ENCODE data around the gene KBTBD7. TPM values are rescaled to one million over a fixed set of nuclear protein-coding genes. Genes with fewer than 3 reads are reported as not detected.

Gene KBTBD7, protein sequence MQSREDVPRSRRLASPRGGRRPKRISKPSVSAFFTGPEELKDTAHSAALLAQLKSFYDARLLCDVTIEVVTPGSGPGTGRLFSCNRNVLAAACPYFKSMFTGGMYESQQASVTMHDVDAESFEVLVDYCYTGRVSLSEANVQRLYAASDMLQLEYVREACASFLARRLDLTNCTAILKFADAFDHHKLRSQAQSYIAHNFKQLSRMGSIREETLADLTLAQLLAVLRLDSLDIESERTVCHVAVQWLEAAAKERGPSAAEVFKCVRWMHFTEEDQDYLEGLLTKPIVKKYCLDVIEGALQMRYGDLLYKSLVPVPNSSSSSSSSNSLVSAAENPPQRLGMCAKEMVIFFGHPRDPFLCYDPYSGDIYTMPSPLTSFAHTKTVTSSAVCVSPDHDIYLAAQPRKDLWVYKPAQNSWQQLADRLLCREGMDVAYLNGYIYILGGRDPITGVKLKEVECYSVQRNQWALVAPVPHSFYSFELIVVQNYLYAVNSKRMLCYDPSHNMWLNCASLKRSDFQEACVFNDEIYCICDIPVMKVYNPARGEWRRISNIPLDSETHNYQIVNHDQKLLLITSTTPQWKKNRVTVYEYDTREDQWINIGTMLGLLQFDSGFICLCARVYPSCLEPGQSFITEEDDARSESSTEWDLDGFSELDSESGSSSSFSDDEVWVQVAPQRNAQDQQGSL
- total RNA-seq = 8.8 TPM
- polyA plus RNA-seq (ENCODE audit: insufficient read depth in 1 of 8, insufficient read length in 8 of 8, low replicate concordance in 1 of 8) = 10 to 100 TPM in 1 of 8 donors, 1 to 10 TPM in 7; 7.3 to 11.0 (median 8.7) TPM
- long read RNA-seq, donor 1, full-length matches to known transcripts = 4 of 4 reads
- long read RNA-seq, donor 1, partial matches to known transcripts = 0 of 4 reads
- long read RNA-seq, donor 1, other reads (novel, unspliced or antisense) = 0 of 4 reads
- long read RNA-seq, donor 2 = 0 reads
- long read RNA-seq, donor 3, full-length matches to known transcripts = 6 of 6 reads
- long read RNA-seq, donor 3, partial matches to known transcripts = 0 of 6 reads
- long read RNA-seq, donor 3, other reads (novel, unspliced or antisense) = 0 of 6 reads
- long read RNA-seq, donor 4, full-length matches to known transcripts = 9 of 9 reads
- long read RNA-seq, donor 4, partial matches to known transcripts = 0 of 9 reads
- long read RNA-seq, donor 4, other reads (novel, unspliced or antisense) = 0 of 9 reads
- long read RNA-seq, donor 5, full-length matches to known transcripts = 10 of 10 reads
- long read RNA-seq, donor 5, partial matches to known transcripts = 0 of 10 reads
- long read RNA-seq, donor 5, other reads (novel, unspliced or antisense) = 0 of 10 reads
- long read RNA-seq, donor 6, full-length matches to known transcripts = 5 of 5 reads
- long read RNA-seq, donor 6, partial matches to known transcripts = 0 of 5 reads
- long read RNA-seq, donor 6, other reads (novel, unspliced or antisense) = 0 of 5 reads
- long read RNA-seq, donor 7, full-length matches to known transcripts = 11 of 11 reads
- long read RNA-seq, donor 7, partial matches to known transcripts = 0 of 11 reads
- long read RNA-seq, donor 7, other reads (novel, unspliced or antisense) = 0 of 11 reads
- long read RNA-seq, donor 8, full-length matches to known transcripts = 11 of 11 reads
- long read RNA-seq, donor 8, partial matches to known transcripts = 0 of 11 reads
- long read RNA-seq, donor 8, other reads (novel, unspliced or antisense) = 0 of 11 reads
- long read RNA-seq, donor 9, full-length matches to known transcripts = 8 of 8 reads
- long read RNA-seq, donor 9, partial matches to known transcripts = 0 of 8 reads
- long read RNA-seq, donor 9, other reads (novel, unspliced or antisense) = 0 of 8 reads
- long read RNA-seq, donor 10, full-length matches to known transcripts = 12 of 12 reads
- long read RNA-seq, donor 10, partial matches to known transcripts = 0 of 12 reads
- long read RNA-seq, donor 10, other reads (novel, unspliced or antisense) = 0 of 12 reads
- long read RNA-seq, donor 11, full-length matches to known transcripts = 13 of 13 reads
- long read RNA-seq, donor 11, partial matches to known transcripts = 0 of 13 reads
- long read RNA-seq, donor 11, other reads (novel, unspliced or antisense) = 0 of 13 reads

DNA sequence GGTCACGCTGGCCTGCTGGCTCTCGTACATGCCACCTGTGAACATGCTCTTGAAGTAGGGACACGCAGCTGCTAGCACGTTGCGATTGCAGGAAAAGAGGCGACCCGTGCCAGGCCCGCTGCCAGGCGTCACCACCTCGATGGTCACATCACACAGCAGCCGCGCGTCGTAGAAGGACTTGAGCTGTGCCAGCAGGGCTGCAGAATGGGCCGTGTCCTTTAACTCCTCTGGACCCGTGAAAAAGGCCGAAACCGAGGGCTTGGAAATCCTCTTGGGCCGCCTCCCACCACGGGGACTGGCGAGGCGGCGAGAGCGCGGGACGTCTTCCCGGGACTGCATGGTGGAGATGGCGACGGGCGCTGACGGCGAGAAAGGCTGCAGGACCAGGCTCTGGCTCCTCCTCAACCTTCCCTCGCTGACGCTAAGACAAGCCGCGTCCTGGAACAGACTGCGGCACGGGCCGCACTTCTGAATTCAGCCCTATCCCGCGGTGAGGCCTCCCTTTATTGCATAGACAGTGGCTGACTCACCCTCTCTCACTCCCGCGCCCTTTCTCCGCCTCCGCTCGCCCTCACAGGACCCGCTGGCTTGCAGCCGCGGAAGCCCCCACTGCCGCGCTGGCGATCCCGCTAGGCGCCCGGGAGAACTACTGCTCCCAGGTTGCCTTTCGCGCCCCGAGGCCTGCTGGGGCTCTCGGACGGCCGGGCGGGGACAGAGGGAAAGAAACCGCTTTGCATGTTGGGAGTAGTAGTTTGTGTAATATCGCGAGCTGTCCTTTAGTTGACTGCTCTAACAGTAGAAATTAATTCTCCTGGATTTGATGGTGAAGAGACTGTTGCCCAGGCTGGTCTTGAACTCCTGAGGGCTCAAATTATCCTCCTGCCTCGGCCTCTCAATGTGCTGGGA lies at the start of gene KBTBD7:
Gene KBTBD7, minus strand, starts transcription at position 651 of the 906 bp plus-strand sequence. Its CDS starts 312 bp downstream, at position 339.
- H3K27ac ChIP-seq (ENCODE audit: low read length) = peak within 1 kb of the TSS; percentile 96
- 15% methylated on average over 58 of the region's 66 CpGs for WGBS (ENCODE audit: insufficient coverage)
- peaks cover 11% of the 10 kb centered on the region for H3K9me3 ChIP-seq (replicated peaks; ENCODE audit: control insufficient read depth, low read depth, low read length)
- peaks cover 6% of the 10 kb centered on the region for H3K36me3 ChIP-seq (ENCODE audit: control insufficient read depth, insufficient read depth, low read length)
- peaks cover 6% of the 10 kb centered on the region for H3K4me1 ChIP-seq (ENCODE audit: control insufficient read depth, insufficient read depth, low read length)
- H3K27me3 ChIP-seq (ENCODE audit: control insufficient read depth, insufficient read depth, low read length) = no peaks in the 10 kb centered on the region
- DNase-seq = peak; percentile 98
- peak within 1 kb of the TSS; percentile 82 for H3K4me3 ChIP-seq (ENCODE audit: low read length)

DNA sequence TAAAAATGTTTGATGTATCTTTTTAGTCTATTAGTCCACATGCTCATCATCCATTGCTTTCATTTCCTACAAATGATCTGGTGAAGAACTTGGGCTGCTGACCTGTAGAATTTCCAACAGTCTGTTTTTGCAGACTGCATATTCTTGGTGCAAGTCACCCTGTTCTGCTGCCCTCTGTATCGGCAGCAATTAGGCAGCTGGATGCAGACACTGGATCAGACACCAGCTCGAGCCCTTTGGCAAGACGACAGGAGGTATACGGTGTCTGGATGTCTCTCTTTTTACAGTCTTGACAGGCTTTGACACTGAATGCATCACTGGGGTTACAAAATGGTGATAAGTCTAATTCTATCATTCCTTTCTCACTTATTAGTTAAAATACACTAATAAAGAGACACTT lies 47.3 kb upstream of the KBTBD7 start:
- Histone ChIP-seq H3K36me3 (ENCODE audit: control insufficient read depth, insufficient read depth, low read length) (peaks cover 6% of the 10 kb centered on the region), H3K27ac (ENCODE audit: low read length) (no peak overlapping the region), H3K9me3 (replicated peaks; ENCODE audit: control insufficient read depth, low read depth, low read length) (no peaks in the 10 kb centered on the region), H3K4me3 (ENCODE audit: low read length) (no peak overlapping the region), H3K4me1 (ENCODE audit: control insufficient read depth, insufficient read depth, low read length) (peaks cover 4% of the 10 kb centered on the region), H3K27me3 (ENCODE audit: control insufficient read depth, insufficient read depth, low read length) (no peaks in the 10 kb centered on the region)
- 88% methylated on average over 4 of the region's 4 CpGs for WGBS (ENCODE audit: insufficient coverage)
- no peak for DNase-seq

DNA sequence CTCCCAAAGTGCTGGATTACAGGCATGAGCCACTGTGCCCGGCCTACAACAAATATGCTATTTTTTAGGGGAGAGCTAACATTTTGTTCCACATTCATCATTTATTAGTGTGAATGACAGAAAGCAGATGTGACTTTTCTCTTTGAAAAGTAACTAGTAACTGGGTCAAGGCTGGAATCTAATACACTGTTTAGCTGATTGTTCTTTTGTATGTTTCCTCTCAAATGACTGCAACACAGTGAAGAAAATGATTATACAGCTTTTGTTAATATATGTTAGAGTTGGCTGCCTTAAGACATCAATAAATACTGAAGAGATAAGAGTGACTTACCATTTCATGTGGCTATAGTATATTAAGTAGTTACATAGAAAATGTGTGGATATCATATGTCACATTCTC lies 42.0 kb upstream of the KBTBD7 start:
- Histone ChIP-seq H3K27me3 (ENCODE audit: control insufficient read depth, insufficient read depth, low read length) (no peaks in the 10 kb centered on the region), H3K27ac (ENCODE audit: low read length) (no peak overlapping the region), H3K4me1 (ENCODE audit: control insufficient read depth, insufficient read depth, low read length) (no peaks in the 10 kb centered on the region), H3K9me3 (replicated peaks; ENCODE audit: control insufficient read depth, low read depth, low read length) (no peaks in the 10 kb centered on the region), H3K36me3 (ENCODE audit: control insufficient read depth, insufficient read depth, low read length) (peaks cover 17% of the 10 kb centered on the region), H3K4me3 (ENCODE audit: low read length) (no peak overlapping the region)
- no CpG with 5 or more reads among the region's 1 CpG for WGBS (ENCODE audit: insufficient coverage)
- no peak for DNase-seq

DNA sequence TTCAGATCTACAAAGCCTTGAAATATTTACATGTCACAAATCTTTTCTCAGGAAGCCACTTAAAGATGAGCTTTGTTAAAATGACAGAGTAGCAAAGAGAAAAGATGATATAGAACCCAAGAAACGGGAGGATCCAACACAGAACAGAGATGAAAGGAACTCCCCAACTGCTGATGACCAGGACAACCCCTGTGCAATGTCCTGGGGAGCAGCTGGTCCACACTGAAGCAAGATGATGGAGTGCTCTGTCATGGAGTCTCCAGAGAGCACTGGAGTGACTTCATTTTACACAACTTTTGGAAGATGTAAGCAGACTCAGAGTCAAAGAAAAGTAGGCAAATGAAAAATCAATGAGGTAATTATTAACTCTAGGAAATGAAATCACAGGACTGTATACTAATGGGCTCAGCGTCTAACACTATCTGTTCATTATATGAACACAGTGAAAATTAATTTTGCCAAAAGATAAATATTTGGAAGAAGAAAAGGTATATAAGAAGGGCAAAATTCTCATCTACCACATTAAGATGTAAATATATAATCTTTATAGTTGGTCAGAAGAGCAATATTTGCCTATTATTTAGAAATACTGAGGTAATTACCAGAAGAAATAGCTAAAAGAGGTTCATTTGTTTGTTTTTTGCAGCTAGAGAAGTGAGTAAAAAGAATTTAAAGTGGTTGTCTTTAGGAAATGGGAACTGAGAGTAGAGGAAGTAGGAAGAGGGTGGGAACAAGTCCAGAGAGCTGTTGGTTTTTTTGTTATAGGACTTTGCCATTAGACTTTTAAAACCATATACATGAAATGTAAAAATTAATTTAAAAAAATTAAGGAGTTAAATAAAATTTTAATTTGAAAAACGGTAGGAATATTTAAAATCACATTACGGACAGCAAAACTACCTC lies 38.5 kb upstream of the KBTBD7 start:
- Histone ChIP-seq H3K4me3 (ENCODE audit: low read length) (no peak overlapping the region), H3K27me3 (ENCODE audit: control insufficient read depth, insufficient read depth, low read length) (no peaks in the 10 kb centered on the region), H3K27ac (ENCODE audit: low read length) (no peak overlapping the region), H3K36me3 (ENCODE audit: control insufficient read depth, insufficient read depth, low read length) (peaks cover 20% of the 10 kb centered on the region), H3K9me3 (replicated peaks; ENCODE audit: control insufficient read depth, low read depth, low read length) (no peaks in the 10 kb centered on the region), H3K4me1 (ENCODE audit: control insufficient read depth, insufficient read depth, low read length) (no peaks in the 10 kb centered on the region)
- no CpG with 5 or more reads among the region's 4 CpGs for WGBS (ENCODE audit: insufficient coverage)
- DNase-seq = no peak

DNA sequence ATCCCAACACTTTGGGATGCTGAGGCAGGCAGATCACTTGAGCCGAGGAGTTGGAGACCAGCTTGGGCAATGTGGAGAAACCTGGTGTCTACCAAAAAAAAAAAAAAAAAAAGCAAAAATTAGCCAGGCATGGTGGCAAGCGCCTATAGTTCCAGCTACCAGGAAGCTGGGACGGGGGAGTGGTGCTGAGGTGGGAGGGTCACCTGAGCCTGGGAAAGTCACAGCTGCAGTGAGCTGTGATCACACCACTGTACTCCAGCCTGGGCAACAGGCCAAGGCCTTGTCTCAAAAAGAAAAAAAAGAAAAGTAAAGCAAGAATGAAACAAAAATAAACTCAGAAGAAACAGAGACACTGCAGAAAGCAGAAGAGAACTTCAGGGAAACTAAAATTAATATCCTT lies 37.4 kb upstream of the KBTBD7 start:
- Histone ChIP-seq H3K4me3 (ENCODE audit: low read length) (no peak overlapping the region), H3K27me3 (ENCODE audit: control insufficient read depth, insufficient read depth, low read length) (no peaks in the 10 kb centered on the region), H3K36me3 (ENCODE audit: control insufficient read depth, insufficient read depth, low read length) (peaks cover 20% of the 10 kb centered on the region), H3K9me3 (replicated peaks; ENCODE audit: control insufficient read depth, low read depth, low read length) (no peaks in the 10 kb centered on the region), H3K4me1 (ENCODE audit: control insufficient read depth, insufficient read depth, low read length) (no peaks in the 10 kb centered on the region), H3K27ac (ENCODE audit: low read length) (no peak overlapping the region)
- DNase-seq = peak; percentile 7
- WGBS (ENCODE audit: insufficient coverage) = 86% methylated on average over 3 of the region's 3 CpGs

DNA sequence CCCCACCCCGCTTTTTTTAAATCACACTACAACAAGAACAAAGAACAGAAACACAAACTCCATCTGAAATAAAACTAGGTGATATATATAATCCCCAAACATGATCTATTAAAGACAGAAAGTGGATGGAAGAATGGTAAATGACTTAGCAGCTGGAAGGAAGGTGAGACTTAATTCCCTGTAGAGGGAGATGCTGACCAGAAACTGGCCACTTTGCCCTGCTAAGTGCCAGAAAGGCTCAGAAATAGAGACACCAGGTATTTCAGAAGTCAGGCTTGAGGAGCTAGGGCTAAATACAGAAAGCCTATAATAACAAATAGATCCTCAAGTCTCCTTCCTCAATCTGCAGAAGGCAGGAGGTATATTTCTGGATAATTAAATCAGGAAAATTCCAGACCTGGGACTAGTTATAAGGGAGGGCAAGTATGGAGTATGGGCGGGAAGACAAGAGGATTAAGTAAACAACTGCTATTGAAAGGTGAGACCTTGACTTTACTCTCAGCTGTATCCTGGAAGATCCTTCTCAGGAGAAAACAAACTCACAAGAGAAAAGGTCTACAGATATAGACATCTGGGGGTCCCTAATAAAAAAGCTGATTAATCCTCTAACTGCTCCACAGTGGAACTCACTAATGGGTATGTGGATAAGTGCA lies 36.8 kb upstream of the KBTBD7 start:
- no CpG with 5 or more reads among the region's 2 CpGs for WGBS (ENCODE audit: insufficient coverage)
- DNase-seq = no peak
- Histone ChIP-seq H3K27ac (ENCODE audit: low read length) (no peak overlapping the region), H3K36me3 (ENCODE audit: control insufficient read depth, insufficient read depth, low read length) (peaks cover 20% of the 10 kb centered on the region), H3K4me1 (ENCODE audit: control insufficient read depth, insufficient read depth, low read length) (no peaks in the 10 kb centered on the region), H3K4me3 (ENCODE audit: low read length) (no peak overlapping the region), H3K9me3 (replicated peaks; ENCODE audit: control insufficient read depth, low read depth, low read length) (no peaks in the 10 kb centered on the region), H3K27me3 (ENCODE audit: control insufficient read depth, insufficient read depth, low read length) (no peaks in the 10 kb centered on the region)

DNA sequence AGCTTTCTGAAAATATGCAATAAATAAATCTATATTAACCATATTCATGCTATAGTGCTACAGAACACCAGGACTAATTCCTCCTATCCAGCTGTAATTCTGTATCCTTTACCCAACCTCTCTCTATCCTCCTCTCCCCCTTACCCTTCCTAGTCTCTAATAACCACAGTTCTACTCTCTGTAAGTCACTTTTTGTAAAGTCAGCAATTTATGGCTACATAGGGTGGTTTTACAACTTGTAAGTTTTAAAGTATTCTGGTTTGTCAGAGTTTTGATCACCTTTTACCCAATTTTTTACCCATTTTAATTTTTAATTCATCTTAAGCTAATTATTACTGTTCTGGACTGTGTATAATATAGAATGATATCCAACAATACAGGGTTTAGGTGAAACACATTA lies 35.0 kb upstream of the KBTBD7 start:
- Histone ChIP-seq H3K36me3 (ENCODE audit: control insufficient read depth, insufficient read depth, low read length) (peaks cover 12% of the 10 kb centered on the region), H3K9me3 (replicated peaks; ENCODE audit: control insufficient read depth, low read depth, low read length) (no peaks in the 10 kb centered on the region)
- DNase-seq = no peak

More for the DNA sequence above, 35.0 kb upstream of the KBTBD7 start:
- Histone ChIP-seq H3K4me1 (ENCODE audit: control insufficient read depth, insufficient read depth, low read length) (no peaks in the 10 kb centered on the region), H3K27me3 (ENCODE audit: control insufficient read depth, insufficient read depth, low read length) (no peaks in the 10 kb centered on the region), H3K27ac (ENCODE audit: low read length) (no peak overlapping the region), H3K4me3 (ENCODE audit: low read length) (no peak overlapping the region)
